GM19463 (cell line): ENCODE results near the gene PAK1.
"Not testable (repeated sequence)": the region's sequence is repeated elsewhere in the genome, so short reads cannot be mapped to it uniquely, and the experiment has no call there.

Source experiments
- ATAC-seq: cut with Tn5 transposase; IDR thresholded peaks from one replicate; pipeline ENCODE4 v1.9.1; 2021; ENCODE audit warnings: mild to moderate bottlenecking, moderate library complexity; ENCODE audit not compliant: unreplicated experiment

Gene PAK1

DNA sequence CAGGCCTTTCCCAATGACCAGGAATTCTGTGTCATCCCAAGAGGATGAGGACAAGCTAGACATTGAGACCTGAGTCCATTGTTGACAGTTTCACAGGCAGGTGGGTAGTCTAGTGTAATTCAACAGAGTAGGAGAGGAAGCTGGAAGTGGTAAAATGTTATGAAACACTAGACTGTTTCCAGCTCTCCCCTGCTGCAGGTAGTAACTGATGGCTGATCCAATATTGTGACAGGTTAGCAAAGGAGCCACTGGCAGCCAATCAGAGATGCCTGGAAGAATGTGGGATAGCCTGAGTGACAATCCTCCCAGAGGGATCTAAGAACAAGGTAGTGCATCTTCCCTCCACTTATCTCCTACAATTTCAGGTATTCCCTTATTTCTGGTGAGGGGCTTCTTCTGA lies 161.8 kb downstream of the PAK1 start:
- no peak for ATAC-seq

DNA sequence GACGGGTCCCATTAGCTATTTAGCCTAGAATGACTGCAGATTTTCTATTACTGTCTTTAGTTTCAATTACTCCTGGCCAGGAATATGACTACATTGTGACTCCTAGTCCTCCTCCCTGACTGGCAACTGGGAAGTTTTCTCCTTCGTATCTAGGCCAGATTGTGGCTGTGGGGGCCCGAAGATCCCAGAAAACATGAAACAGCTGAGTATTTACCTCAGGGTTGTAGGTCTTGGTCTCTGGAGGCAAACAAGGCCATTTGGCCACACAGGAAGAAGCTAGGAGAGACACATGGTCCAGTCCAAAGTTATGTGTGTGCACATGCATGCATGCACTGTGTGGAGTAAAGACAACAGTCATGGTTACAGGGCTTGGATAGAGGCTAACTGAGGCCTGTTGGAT lies 162.2 kb downstream of the PAK1 start:
- no peak for ATAC-seq

DNA sequence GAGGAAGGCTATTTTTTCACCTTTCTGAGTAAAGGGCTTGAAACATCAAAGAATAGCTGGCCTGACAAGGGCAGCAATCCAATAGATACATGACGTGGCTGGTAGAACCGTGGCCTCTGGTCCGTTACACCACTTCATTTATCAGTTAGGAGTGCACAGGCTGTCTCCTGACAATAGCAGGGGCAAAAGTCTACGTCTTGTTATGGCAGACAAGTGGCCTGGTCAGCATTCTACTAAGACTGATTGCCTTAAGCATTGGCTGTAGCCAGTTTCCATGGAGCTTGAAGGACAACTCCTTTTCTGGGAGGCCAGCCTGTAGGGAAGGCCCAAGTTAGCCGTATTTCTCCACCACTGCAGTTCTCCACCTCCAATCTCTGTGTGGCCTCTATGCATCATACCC lies 163.2 kb downstream of the PAK1 start:
- ATAC-seq = no peak

DNA sequence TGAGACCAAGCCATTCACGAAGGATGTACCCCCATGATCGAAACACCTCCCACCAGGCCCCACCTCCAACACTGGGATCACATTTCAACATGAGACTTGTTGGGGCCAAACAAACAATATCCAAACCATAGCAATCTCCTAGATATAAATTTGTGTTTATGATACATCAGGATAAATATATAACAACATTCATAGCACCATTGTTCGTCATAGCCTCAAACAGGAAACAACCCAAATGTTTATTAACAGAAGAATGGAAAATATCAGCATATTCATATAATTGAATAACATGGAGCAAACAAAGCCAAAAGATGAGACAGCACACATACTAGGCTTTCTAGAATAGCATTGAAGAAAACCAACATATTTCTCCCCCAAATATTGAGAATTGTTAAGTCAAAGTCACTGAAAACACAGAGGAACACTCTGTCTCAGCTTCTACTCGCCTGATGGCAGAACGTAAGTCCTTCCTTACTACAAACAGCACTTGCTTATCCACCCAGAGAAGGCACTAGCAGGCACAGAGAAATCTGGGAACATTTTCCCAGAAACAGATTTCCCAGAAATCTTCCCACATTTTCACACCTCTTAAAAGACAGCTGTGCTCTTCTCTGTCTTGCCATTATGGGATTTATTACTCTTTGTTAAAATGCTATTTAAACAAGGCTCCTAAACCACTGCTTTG lies 164.4 kb downstream of the PAK1 start:
- no peak for ATAC-seq

DNA sequence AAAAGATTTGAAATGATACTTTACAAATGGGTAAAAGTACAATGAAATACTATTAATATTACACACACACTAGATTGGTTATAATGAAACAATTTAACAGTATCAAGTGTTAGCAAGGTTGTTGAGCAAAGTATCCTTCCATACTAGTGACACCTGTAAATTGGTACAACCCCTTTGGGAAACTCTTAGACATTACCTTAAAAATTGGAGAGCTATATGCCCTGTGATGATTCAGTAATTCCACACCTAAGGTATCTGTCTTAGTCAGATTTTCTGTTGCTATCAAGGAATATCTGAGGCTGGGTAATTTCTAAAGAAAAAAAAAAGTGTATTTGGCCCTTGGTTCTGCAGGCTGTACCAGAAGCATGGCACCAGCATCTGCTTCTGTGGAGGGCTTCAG lies 165.1 kb downstream of the PAK1 start:
- no peak for ATAC-seq

DNA sequence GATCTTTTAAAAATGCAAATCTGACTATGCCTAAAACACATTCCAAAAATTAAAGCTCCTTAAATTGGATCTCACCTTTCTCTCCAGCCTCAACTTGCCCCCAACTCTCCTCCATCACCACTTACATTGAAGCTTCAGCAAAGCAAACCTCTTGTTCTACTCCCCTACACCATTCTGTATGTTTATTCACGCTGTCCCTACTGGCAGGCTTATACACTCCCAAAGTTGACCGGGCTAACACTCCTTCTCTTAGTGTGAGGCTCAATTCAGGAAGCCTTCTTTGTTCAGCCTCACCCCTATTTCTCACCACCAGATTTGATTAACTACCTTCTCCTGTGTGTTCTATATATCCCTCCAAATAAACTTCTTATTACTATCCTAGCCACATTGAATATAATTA lies 170.6 kb downstream of the PAK1 start:
- ATAC-seq = no peak

DNA sequence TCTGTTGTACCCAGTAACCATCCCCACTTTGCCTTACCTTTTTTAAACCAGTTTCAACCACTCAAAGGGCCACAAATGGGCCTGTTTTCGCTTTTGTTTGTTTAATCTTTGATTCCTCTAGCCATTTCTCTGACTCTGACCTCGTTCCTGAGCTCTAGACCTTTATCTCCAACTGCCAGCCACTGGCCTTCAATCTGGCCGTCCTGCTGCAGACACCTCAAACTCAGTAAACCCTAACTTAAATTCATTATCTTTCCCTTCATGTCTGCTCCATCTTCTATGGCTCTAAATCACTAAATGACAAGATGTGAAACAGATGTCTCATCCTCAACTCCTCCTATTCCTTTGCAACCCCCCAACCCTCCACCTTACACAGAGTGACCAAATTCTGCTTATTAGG lies 171.1 kb downstream of the PAK1 start:
- ATAC-seq = no peak

DNA sequence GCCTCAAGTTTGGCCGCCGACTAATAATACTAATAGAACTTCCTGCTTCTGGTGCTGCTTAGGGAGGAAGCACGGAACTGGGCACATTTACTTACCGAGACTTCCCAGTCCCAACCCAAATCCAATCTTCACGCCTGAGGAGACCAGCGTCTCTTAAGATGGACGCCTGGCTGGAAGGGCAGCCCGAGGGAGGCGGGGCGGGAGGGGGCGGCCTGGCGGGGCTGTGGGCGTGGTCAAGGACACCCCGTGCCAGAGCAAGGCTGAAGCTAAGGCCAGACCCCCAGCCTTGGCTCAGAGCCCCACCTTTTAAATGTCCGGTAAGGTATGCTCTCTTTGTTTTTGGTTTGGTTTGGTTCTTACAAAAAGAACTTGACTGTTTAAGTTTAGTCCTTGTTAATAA lies 172.4 kb downstream of the PAK1 start, which contains the start of gene GDPD4:
Gene GDPD4 (minus strand): TSS at position 177 of the 400 bp plus-strand sequence. CDS start 16,549 bp downstream, outside the sequence.
- no peak for ATAC-seq

DNA sequence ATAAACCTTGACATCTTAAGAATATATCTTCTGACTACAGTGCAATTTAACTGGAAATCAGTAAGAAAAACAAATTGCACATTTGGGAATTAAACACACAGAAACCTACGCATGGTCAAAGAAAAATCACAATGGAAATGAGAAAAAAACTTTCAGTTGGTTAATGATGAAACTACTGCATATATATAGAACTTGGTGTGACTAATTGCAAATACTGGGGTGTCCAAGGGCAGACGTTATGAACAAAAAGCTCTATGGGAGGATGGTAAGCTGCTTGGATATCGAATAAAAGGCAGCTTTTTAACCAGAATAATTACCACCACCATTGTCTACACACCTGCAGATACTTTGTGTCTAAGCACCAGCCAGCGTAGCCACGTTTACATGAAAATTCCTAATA lies 173.2 kb downstream of the PAK1 start:
- no peak for ATAC-seq

DNA sequence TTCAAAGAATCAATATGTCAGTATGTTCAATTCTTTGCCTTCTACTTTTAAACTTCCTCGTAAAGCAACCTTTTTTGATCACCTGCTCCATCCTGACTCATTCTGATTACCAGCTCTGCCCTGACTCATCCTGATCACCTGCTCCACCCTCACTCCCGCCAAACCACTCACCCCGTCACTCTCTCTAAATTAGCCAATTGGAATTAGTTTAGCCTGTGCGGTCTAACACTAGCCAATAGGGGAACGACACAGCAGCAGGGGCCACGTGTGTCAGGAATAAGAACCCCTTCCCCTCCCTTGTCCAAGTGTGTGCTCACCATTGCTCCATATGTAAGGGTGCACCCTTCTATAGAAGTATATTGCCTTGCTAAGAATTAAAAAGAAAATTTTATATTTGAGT lies 173.9 kb downstream of the PAK1 start:
- ATAC-seq = not testable (repeated sequence)

DNA sequence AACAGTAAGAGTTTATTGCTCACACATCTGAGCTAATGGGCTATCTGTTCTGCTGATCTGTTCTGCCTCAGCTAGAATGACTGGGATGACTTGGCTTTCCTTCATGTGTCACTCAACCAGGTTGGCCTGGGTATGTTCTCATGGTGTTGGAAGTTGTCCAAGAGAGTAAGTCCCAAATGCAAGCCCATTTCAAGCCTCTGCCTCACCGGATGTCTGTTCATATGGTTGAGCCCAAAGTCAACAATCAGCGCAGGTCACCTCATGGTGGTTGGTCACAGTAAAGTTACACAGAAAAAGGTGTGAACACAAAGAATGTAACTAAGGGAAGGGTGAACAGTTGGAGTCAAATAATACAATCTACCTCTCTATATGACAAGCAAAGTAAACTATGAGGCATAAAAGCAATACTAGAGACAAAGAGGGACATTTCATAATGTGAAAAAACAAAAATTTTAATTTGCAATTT lies 174.3 kb downstream of the PAK1 start:
- no peak for ATAC-seq

DNA sequence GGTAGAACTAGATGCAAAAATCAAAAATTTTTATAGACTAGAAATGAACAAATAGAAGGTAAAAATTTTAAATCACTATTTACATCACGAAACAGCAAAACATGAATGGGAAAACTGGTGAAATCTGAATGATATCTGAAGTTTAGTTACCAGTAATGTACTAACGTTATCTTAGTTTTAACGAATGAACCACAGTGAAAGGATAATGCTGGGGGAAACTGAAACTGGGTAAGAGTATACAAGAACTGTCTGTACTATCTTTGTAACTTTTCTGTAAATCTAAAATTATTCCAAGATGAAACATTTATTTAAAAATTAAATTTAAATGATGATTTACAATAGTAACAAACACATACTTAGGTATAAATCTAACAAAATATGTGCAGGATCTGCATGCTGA lies 179.9 kb downstream of the PAK1 start:
- ATAC-seq = no peak

DNA sequence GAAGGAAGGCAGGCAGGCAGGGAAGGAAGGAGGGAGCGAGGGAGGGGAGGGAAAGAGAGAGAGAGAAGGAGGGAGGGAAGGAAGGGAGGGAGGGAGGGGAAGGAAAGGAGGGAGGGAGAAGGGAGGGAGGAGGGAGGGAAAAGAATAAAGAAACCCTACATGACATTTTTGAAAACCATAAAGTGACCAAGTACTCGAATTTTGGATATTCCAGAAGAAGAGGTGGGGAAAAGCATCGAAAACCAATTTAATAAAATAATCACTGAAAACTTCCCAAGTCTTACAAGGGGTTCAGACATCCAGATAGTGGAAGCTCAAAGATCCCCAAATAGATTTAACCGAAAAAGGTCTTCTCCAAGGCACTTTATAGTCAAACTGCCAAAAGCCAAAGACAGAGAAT lies 184.2 kb downstream of the PAK1 start:
- ATAC-seq = no peak

DNA sequence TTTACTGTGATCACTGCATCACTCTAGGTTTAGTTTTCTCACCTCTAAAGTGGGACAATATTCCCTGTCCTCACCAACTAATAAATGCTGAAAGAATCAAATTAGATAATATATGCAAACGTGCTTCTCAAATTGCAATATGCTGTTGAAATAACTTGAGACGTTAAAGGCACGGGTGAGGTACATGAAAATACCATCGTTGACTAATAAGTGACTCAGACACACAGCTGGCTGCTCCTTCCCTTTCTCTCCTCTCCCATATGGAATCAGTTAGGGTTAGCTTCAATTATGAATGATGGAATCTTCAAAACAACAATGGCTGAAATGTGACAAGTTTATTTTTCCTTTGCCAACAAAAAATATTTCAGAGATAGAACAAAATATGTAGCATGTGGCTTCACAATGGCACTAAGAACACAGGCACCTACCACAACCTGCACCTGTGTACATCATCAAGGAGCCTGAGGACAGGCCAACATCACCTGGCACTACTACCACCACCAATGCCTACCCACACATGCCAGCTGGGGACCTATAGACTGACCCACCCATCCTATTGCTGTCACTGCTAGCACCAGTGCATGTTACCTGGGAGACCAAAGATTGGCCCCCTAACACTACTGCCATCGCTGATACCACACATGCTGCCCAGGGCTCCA lies 186.2 kb downstream of the PAK1 start:
- ATAC-seq = no peak

DNA sequence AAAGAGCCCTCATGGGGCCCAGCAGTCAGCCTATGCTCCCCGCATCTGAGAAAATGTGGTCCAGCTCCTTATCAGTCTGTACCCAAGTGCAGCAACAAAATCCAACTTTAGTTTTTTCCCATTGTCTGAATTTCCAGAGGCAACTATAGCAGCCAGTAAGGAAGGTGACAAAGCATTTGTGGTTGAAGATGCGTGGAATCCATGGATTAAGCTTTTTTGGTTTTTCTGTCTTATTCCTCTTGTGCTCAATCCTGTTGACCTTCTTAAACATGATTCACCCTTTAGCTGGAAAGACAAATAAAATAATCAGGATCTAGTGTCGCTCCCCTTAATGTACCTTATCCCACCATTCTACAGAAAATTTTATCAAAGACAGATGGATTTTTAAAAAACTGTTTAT lies 186.8 kb downstream of the PAK1 start:
- ATAC-seq = no peak

DNA sequence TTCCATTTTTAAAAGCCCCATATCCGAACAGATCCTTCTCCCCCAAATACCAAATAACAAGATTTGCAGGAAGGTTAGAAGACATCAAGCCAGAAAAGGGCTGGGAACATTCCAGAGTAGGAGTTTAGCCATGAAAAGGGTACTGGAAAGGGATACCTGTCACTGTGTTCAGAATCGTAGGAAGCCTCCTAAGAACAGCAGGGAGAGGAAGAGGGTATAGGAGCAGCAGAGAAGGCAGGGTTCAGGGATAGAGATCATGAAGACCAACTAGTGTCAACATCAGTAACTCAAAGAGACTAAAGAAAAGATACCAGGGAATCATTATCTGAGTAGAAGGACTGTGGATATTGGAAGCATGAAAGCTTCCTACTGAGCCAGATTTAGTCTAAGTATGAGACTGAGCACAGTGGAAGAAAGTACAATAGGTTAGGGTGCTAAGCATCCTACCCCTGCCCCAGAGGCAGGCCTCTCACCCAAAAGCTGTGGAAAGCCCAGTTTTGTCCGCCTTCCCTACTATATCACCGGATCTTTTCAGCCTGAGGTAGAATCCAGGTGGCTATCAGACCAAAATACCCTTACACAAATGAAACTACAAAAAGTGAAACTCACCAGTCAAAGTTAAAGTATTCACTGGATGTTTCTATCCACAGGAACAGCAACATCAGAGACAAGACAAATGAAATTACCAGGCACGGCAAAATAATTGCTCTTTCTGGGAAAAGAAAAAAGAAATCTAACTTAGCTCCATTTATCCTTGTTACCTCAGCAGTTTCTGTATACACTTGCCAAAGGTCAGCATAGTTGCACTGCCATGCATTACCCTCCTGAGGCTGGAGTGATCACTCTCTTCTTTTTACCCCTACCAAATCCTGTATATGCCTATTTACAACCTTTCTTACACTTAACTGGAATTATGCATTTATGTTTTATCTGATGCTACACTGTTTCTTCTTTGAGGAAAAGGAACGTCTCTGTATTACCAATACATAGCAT lies 189.1 kb downstream of the PAK1 start:
- ATAC-seq = no peak

DNA sequence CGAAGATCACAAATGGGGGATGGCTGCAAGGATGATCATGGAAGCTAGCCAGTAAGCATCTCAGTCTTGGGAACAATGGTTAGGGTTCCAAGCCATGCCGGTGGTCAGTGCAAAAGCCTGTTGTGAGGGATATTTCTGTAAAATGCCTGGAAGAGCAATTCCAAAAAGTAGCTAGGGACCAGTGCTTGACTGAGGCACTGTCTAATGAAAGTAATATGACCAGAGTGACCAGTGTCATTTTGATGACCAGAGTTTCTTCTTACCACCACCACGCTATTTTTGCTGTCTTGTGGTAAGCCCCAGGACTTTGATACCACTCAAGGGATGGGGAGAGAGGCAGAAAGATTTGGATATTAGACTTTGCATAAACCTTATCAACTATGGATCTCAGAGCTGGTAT lies 190.8 kb downstream of the PAK1 start:
- ATAC-seq = no peak

DNA sequence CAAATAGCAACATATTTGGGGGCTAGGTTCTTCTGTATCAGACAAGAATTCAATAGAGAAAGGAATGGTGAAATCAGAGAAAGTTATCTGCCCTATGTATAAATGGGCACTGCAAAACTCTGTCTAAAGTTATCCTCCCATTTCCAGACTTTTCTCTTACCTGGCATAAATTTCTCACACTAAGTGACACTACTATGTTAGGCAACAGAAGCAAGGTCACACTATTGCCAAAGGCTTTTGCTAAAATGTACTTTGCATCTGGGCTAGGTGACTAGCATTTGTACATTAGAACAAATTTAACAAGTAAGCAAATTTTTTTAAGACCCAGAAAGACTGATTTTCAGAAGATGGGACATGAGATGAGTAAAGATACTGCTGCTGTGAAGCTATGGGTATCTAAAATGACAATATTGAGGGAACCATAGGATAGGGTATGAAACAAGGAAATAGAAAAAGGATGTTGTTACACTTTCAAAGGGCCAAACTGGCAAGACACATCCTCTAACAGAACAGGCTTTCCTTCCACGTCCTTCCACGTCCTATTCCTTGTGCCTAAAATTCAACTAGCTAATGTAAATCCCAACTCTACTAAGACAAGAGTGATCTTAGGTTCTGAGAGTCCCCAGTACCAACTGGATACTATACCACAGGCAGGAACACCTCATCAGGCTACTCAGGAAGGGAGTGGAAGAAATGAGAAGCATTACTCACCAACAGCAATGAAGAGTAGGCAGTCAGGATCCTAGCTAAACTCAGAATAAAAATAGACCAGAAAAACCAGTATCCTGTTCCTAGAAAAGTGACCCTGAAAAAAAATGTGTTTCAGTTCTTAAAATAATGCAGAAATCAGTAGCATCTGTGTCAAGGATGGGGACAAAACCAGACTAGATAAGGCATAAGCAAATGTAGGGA lies 195.0 kb downstream of the PAK1 start:
- no peak for ATAC-seq

DNA sequence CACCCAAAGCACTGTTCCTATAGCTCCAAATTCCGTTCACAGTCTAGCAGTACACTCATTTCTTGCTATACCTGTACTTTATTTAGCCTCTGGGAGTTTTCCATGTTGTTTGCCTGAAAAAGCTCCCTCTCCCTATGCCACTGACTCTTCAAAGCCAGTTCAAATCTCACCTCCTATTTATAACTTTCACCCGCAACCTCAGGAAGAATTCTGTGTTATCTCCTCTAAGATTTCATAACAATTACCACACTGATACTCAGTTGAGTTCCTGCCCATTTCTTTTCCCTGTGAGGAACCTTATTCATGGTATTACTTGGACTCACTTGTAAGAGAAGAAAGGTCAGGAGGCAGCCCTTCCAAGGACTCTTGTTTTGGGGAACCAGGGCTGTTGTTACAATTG lies 197.6 kb downstream of the PAK1 start:
- no peak for ATAC-seq
